ENCODE results near the gene JUP.
"Not testable (repeated sequence)": the region's sequence is repeated elsewhere in the genome, so short reads cannot be mapped to it uniquely, and the experiment has no call there.

The JUP gene

DNA sequence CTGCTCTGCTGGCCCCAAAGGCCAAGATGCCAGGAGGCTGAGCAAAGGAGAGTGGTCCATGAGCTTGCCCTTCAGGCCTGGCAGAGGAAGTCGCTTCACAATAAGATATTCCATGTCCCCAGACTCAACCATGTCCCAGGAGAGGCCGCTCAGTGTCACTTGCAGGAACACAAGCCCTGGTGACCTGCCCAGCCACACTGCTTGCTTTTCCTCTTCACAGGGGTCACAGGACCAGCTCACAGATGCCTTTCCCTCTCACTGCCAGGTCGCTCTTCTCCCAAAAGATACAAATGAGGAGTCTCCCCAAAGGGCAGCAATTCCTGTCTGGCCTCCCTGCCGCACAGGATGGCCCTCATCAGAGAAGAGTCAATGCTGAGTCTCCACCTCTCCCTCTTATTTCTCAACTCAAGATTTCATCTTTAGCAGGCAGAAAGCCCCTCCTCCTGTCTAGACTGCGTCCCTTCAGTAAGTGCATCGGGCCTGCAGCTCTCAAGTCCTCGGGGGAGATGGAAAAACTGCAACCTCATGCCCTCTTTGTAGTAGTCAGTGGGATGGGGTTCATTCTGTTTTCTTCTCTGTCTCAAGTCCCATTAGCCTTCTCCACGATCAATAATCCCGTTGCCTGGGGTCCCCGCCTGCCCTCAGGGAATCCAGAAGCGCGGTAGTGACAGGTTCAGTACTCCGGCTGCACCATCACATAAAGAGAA, 5.0 kb downstream of the JUP start:
- no peak for DNase-seq

DNA sequence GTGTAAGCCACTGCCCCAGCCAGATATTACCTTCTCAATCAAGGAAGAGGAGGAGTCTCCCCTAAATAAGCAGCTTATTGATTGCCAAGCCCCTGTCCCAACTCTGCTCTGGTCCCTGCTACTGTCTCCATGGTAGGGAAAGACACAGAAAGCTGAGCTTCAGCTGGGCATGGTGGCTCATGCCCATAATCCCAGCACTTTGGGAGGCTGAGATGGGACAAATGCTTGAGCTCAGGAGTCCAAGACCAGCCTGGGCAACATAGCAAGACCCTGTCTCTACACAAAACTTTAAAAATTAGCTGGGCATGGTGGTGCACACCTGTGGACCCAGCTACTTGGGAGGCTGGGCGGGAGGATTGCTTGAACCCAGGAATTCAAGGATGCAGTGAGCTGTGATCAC, 6.6 kb downstream of the JUP start:
- no peak for DNase-seq

DNA sequence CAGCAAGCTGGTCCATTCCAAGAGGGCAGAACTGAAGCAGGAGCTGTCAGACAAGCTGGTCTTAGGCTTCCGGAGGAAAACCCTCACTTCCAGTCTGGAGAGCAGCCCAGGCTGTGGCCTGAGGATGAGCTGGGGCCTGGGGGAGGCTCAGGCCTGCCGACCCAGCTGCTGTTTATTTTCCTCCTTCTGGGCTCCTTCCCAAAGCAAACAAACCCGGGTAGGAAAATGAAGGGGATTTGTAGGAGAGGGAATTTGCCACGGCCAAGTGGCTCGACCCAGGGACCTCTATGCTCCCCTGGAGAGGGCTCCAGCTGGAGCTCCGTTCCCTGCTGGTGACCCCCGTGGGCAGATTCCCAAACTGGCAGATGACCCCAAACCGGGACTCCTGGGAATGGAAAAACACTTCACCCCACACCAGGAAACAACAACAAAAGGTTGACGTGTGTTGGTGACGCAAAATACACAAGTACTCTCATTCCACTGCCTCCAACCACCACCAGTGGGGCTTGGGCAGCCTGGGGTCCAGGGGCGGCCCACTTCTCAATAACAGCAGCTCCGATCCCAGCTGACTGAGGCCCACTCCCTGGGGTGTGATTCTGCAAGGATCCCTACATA, 8.8 kb downstream of the JUP start:
- peak; percentile 90 for DNase-seq

DNA sequence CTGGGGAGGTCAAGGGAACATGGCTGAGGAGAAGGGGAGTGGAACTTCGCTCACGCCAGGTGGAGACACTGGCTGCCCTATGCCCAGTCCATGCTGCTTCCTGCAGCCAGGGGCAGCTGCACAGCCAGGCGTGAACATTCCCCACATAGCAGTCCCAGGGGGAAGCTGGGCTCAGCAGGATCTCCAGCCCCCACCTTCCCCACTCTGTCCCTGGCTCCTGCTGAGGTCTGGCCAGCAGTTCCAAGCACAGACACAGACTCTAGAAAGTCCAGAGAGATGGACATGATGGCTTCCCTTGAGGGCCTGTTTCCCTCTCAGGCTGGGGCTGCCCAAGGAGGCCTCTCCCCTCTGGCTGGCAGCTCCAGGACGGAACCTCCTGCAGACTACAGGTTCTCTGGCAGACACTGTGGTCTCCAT, 9.3 kb downstream of the JUP start:
- DNase-seq, result peak; percentile 48

DNA sequence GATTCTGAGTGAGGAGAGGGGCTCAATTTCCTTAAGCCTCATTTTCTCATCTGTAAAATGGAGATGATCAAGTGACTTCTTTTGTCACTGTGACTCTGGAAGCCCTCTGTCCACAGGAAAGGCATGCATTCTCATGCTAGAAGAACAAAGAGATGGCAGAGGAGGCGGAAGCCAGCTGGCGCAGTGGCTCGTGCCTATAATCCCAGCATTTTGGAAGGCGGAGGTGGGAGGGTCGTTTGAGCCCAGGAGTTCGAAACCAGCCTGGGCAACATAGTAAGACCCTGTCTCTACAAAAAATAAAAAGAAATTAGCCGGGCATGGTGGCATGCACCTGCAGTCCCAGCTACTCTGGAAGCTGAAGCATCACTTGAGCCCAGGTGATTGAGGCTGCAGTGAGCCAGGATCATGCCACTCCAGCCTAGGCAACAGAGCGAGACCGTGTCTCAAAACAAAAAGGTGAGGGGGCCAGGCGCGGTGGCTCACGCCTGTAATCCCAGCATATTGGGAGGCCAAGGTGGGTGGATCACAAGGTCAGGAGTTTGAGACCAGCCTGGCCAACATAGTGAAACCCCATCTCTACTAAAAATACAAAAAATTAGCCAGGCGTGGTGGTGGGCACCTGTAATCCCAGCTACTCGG, 10.1 kb downstream of the JUP start:
- not testable (repeated sequence) for DNase-seq

DNA sequence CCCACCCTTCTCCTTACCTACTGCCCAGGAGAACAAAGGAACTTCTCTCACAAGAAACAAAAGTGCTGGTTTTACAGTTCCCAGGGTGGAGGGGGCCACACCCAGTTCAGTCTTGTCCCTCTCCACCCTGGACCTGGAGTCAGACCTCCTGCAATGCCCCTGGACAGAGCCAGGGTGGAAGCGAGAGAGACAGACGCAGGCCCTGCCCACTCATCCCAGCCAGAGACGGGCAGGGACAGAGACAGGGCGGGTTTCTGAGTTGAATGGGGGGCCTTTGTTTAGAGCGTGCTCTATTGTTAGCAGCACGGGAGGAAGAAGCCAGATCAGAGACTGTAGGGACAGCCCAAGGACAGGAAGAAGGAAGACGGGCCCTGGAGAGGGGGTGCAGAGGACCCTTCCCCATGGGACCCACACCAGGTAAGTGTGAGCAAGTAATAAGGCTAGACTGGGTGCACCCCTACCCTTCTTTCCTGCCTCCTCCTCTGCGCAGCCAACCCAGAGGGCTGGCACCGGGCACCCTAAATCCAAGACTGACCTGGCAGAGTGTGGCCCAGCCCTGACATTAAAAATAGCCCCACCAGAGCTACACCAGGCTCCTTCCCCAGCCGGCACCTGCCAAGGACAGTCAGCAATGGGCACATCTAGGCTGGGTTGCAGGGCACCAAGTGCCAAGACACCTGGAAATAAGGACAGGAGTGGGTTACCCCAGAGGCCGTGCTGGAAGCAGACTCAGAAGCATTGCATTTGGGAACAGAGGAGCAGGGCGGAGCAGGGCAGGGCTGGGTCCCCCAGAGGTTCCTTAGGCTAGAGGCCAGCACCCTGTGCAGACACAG, 10.9 kb downstream of the JUP start:
- no peak for DNase-seq

DNA sequence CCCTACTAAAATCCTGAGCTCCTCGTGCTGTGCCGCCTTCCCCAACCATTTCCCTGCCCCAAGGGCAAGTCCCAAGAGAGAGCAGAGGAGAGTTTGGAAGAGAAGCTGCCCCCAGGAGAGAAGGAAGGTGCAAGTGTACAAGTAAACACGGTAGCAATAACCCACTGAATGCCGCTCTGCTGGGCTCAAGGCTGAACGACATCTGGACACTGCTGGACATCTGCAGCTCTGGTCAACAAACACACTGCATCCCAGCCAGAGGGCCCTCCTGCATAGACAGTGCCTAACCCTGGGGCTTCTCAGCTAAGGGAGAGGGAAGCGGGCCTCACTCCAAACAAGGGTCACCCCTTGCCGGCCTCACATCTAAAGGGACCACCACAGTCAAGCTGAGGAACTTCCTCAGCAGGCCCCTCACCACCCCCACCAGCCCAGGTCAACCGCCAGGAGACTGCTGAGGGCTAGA, 12.7 kb downstream of the JUP start:
- DNase-seq, result no peak

DNA sequence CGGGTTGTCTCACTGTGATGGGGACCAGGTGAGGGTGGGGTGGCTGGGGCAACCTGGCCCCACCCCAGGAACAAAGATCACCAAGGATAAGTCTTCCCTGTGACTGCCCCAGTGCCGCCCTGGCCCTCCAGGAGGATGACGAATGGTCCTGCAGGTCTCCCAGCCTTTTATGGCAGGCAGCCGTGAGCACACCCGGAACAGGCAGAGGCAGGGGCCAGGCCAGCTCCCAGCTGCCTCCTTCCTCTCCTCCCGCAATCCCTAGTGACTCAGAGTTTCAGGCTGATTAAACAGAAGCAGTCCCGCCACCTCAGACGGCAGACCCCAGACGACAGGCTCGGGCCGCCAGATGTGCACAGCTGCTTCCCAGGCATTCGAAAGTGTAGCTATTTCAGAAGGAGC, 13.3 kb downstream of the JUP start:
- DNase-seq, result peak; percentile 86

DNA sequence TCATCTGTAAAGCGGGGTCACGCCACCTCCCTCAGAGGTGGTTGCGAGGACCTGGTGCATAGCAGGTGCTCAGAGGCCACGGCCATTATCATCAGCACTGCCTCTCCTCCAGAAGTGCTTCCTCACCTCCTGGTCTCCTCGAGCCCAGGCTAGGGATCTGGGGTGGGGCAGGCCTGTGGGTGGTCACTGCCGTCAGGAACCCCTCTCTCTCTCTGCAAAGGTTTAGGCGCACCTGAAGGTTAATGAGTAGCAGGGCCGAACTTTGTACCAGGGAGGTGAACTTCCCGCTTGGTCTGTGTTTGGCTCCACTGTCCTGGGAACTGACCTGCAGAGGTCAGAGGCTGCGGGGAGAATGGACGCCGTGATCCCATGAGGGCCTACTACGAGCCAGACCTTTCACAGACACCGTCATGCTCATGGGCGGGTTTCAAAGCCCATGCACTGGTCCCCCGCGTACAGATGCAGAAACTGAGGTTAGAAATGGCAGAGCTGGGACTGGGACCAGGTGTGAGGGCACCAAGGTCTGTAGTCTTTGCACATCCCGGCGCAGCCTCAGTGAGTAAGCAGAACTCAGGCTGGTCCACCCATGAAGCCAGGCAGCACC, 13.8 kb downstream of the JUP start:
- no peak for DNase-seq

DNA sequence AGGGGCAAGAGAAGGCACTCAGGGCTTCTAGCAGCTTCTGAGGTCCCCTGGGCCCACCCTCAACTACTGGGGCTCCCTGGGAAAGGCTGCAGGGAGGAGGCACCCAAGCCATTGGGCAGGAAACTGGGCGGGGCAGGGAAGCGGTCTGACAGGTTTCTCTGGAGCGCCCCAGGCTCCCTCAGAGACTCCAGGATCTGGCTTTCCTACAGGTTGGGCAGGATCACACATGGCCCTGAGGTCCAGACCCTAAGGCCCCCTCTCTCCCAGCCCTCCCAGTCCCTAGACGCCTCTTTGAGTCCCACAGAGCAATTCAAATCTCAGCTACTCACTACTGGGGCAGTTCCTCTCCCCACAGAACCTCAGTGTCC, 14.3 kb downstream of the JUP start:
- DNase-seq, result no peak

DNA sequence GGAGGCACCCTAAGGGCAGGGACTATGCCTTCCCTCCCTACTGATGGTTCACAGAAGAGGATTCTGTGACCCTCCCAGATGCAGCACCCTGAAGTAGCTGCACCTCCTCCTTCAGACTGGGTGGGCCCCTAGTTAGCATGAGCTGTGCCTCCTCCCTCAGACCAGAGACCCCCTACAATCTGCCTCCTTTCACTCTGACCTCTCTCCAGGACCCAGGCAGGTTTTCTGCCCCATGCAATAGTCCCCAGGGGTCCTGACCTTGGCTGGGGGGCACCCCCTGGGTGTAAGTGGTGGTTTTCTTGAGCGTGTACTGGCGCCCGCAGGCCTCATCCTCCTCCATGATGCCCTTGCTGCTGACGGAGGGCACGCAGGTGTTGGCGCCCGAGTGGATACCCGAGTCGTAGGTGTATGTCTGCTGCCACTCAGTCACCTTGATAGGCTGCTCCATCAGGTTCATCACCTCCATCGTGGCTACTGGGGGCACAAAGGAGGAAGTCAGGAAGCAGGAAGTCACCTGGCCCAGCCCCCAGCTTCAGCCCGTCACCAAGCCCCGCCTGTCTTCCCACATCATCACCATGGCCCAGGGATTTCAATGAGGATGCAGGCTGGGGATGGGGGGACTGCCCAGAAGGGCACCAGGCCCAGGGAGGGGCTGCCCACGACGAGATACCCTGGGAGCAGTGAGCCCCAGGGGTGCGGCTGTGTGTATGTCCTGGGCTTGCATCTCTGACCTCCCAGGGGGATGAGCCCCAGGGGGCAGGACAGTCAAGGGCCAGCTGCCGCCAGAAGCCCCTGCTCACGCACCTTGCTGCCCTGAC, 14.9 kb downstream of the JUP start:
- no peak for DNase-seq

DNA sequence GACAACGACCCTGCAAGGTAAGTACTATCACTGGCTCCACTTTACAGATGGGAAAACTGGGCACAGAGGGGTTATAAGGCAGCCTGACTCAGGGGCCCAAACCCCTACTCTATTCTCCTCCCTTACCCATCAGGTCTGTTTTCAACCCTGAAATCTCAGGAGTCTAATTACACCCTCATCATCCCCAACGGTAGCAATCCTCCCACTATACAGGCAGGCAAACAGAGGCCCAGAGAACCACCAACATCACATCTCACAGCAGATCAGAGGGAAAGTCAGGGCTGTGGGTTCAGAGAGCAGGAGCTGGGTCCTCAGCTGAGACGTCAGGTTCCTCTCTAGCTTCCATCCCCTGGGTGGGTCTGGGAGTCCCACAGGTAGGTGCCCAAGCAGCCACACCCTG, 16.5 kb downstream of the JUP start:
- no peak for DNase-seq

DNA sequence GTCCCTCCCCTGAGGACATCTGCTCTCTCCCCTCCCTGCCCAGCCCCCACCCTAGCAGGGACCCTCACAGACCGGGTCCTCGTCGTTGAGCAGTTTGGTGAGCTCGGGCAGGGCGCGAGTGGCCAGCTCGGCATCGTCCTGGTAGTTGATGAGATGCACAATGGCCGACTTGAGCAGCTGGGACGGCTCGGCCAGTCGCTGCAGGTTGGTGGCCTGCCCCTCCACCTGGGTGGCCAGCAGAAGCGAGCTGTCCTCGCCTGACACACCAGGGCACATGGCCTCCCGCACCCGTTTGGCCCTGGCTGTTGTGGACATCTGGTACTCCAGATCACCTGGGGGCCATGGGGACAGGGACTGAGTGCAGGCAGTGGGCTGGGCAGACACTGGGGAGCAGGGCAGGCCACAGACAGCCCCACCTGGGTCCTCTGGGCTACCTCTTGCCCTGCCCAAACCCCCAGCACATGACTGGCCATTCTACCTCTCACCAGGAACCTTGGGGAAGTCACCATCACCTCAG, 17.1 kb downstream of the JUP start:
- no peak for DNase-seq

DNA sequence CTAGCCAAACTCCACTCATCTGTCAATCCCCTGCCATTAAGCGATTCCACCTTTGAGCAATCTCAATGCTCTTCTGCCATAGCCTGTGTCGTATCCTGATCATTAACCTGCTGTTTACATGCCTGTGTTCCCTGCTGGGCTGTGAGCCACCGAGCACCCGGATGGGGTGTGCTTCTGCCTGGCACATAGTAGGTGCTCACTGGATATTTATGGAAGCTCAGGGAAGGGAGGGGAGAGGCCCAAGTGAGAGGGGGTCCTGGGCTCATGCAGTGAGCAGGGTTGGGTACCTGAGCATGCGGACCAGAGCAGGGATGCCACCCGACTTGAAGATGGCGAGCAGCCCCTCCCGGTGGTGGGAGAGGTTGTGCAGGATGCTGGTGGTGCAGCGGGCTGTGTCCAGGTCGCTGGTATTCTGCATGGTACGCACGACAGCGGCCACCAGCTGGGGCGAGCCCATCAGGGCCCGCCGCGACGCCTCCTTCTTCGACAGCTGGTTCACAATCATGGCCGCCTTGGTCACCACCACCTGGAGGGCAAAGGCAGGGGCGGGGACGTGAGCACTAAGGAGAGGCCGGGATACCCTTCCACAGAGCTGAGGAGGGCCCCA, 17.7 kb downstream of the JUP start:
- no peak for DNase-seq

DNA sequence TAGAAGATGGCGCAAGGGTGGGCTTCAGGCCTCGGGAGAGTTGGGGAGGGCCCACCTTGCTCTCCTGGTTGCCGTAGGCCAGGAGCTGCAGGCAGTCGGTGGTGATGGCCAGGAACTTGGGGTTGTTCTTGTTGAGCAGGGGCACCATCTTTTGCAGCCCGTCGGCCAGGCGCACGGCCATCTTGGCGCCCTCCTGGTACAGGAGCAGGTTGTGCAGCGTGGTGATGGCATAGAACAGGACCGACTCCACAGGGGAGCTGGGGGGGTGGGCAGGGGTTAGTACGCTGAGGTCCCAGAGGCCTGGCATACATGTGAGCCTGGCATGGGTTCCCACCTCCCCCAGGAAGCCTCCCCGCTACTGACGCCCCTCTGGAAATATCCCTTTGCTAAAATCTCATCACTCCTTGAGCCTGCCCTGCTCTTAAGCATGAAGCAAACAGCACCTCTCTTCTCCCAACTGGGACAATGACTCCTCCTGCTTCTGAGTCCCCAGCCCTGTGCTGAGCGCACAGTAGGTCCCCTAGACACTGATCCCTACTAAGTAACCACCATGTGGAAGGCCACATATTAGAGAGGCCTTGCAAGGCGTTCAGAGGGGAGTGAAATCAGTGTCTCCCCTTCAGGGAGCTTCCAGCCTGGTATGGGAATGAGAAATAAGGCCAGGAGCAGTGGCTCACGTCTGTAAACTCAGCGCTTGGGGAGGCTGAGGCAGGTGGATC, 19.0 kb downstream of the JUP start:
- no peak for DNase-seq

DNA sequence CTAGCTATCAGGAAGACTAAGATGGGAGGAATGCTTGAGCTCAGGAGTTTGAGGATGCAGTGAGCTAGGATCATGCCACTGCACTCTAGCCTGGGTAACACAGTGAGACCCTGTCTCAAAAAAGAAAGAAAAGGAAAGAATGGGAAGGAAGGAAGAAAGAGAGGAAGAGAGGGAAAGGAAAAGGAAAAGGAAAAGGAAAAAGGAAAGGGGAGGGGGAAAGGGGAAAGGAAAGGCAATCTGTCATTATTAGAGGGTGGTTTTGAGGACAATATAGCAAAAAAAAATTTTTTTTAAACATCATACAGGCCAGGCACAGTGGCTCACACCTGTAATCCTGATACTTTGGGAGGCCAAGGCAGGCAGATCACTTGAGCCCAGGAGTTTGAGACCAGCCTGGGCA, 20.4 kb downstream of the JUP start:
- no peak for DNase-seq

DNA sequence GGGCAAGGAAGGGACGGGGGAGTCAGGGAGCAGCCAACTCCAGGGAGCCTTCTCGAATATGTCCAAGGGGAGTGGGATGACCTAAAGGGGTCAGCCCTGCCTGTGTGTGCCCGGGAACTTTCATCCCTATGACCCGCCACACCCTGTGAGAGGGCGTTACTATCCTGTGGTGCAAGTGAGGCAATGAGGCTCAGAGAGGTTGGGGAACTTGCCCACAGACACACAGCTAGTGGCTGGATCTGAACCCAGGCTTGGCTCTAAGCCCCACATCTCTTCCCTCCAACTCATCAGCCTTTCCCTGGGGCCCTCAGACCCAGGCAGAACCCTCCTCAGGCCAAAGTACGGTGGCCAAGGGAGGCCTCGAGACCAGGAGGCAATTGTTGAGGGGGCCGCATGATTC, 23.2 kb downstream of the JUP start:
- DNase-seq, result no peak

DNA sequence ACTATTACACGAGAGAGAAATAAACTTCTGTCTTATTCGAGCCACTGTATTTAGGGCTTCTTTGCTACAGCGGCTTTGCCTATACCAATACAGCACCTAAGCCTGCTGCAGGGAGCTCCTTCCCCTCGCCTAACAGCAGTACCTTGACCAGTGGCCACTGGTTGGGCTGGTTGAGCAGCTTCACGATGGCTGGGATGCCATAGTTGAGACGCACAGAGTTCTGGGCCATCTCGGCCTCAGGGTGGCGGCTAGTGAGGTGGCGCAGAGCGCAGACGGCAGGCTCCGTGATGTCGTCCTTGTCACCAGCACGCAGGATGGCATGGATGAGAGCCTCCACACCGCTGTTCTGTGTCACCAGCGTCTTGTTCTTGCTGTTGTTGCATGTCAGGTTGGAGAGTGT, 23.7 kb downstream of the JUP start:
- no peak for DNase-seq

DNA sequence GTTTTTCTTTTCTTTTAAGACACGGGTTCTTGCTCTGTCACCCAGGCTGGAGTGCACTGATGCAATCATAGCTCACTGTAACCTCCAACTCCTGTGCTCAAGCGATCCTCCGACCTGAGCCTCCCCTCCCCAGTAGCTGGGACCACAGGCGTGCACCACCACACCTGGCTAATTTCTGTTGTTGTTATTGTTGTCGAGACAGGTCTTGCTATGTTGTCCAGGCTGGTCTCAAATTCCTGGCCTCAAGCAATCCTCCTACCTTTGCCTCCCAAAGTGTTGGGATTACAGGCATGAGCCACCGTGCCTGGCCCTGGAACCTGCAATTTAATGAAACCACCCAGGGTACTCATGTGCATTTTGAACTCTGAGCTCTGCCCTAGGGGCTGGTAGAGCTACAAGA, 24.1 kb downstream of the JUP start:
- DNase-seq, result no peak

DNA sequence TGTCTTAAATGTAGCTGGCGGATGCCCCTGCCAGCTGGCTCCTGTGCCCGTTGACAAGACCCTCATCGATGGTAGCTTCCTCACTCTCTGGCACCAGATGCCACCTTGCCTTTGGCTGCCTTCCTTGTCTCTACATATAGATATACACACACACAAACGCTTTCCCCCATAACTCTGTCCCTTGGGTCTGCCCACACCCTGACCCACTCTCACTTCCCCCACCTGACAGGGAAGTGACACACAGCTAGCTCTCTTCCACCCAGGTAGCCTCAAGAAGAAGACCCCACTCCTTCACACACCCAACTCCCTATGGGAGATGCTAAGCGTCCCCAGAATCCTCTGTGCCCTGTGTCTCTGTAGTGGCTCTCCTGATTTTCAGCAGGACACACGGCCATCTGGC, 25.6 kb downstream of the JUP start:
- DNase-seq, result no peak

DNA sequence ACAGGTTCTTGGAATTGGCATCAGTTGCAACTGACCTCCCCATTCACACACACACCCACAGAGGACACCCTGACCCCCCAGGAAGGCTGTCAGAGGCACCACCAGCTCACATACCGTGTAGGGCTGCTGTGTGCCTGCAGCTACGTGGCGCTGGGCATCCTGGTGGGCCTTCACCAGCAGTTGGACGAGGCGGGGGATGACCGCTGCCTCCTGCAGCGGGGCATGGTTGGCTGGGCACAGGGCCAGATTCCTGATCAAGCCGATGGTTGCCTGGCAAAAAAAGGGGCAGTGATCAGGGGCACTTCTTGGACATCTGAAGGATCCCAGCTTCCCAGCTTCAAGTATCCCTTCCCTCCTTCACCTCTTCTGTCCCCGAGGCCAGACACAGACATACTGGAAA, 27.9 kb downstream of the JUP start:
- no peak for DNase-seq
